CD14-positive monocyte (primary cell): Measurements from ENCODE around the gene CRAMP1. TPM values are rescaled to one million over a fixed set of nuclear protein-coding genes. Genes with fewer than 3 reads are reported as not detected.
A peak's percentile ranks its signal among the peaks of the same experiment; 100 is the strongest.

Source experiments
- DNase-seq, 3 donors: peaks; one replicate each; pipeline ENCODE4 v3.0.0-alpha.2; 2011 to 2022
- H2AFZ ChIP-seq: 2 replicates; pipeline ENCODE4 v1.6.0; 2012; ENCODE audit warnings: mild to moderate bottlenecking, low read depth, low read length, inconsistent platforms; ENCODE audit not compliant: insufficient read depth, poor library complexity, severe bottlenecking
- H3K27ac ChIP-seq, 2 donors: 1 replicate in 1 of 2; 2 replicates in 1 of 2; pipeline ENCODE4 v1.5.1; 2012 to 2013; ENCODE audit warnings: low read length in 2 of 2, control low read depth in 1 of 2, inconsistent platforms in 1 of 2, low read depth in 1 of 2, mild to moderate bottlenecking in 1 of 2
- H3K27me3 ChIP-seq, 2 donors: one replicate each; pipeline versions ENCODE4 v1.6.0 to v1.6.1; 2011 to 2013; ENCODE audit warnings: low read length in 2 of 2; ENCODE audit not compliant: control insufficient read depth in 2 of 2, insufficient read depth in 2 of 2
- H3K36me3 ChIP-seq, 2 donors: replicated peaks in 1 of 2; 1 replicate in 1 of 2; 2 replicates in 1 of 2; pipeline versions ENCODE4 v1.5.1 to v1.6.1; 2012 to 2013; ENCODE audit warnings: low read length in 2 of 2, control low read depth in 1 of 2, inconsistent platforms in 1 of 2, mild to moderate bottlenecking in 1 of 2; ENCODE audit not compliant: insufficient read depth in 2 of 2, control insufficient read depth in 1 of 2
- H3K4me1 ChIP-seq, 2 donors: 1 replicate in 1 of 2; 2 replicates in 1 of 2; pipeline versions ENCODE4 v1.5.1 to v1.6.1; 2012 to 2013; ENCODE audit warnings: low read length in 2 of 2, control low read depth in 1 of 2, inconsistent platforms in 1 of 2, mild to moderate bottlenecking in 1 of 2, moderate library complexity in 1 of 2; ENCODE audit not compliant: insufficient read depth in 2 of 2, control insufficient read depth in 1 of 2
- H3K4me2 ChIP-seq: replicated peaks from 2 replicates; pipeline ENCODE3; 2012; ENCODE audit warnings: low read length, moderate library complexity, mild to moderate bottlenecking; ENCODE audit not compliant: poor library complexity, severe bottlenecking; ENCODE audit errors: extremely low read depth
- H3K4me3 ChIP-seq, 3 experiments: fragments of 200-600 bp in 1 of 3; sonication (generic) in 1 of 3; replicated peaks in 1 of 3; 1 replicate in 2 of 3; 2 replicates in 1 of 3; pipeline ENCODE4 v1.5.1; 2011 to 2013; ENCODE audit warnings: low read length in 3 of 3, mild to moderate bottlenecking in 3 of 3, control low read depth in 2 of 3, low read depth in 2 of 3, inconsistent platforms in 1 of 3, moderate library complexity in 1 of 3
- H3K79me2 ChIP-seq: 2 replicates; pipeline ENCODE4 v1.6.0; 2012; ENCODE audit warnings: mild to moderate bottlenecking, control low read depth, inconsistent platforms, low read length, moderate library complexity; ENCODE audit not compliant: insufficient read depth
- H3K9ac ChIP-seq: 2 replicates; pipeline ENCODE4 v1.6.0; 2017; ENCODE audit warnings: low read length, mild to moderate bottlenecking; ENCODE audit not compliant: insufficient read depth, poor library complexity, severe bottlenecking
- H3K9me3 ChIP-seq, 2 donors: replicated peaks in 1 of 2; 1 replicate in 1 of 2; 2 replicates in 1 of 2; pipeline versions ENCODE4 v1.5.1 to v1.6.1; 2012 to 2013; ENCODE audit warnings: low read length in 2 of 2, control low read depth in 1 of 2; ENCODE audit not compliant: control insufficient read depth in 1 of 2, insufficient read depth in 1 of 2
- H4K20me1 ChIP-seq: 2 replicates; pipeline ENCODE4 v1.6.0; 2012; ENCODE audit warnings: mild to moderate bottlenecking, low read length, control low read depth, moderate library complexity; ENCODE audit not compliant: insufficient read depth
- H3K27ac Mint-ChIP-seq, 7 donors: one replicate each; pipeline ENCODE4 v1.8.0; 2020; ENCODE audit warnings: mild to moderate bottlenecking in 7 of 7, mixed read lengths in 7 of 7, moderate library complexity in 6 of 7, inconsistent platforms in 2 of 7
- H3K27me3 Mint-ChIP-seq, 3 donors: one replicate each; pipeline ENCODE4 v1.8.0; 2021 to 2022; ENCODE audit warnings: low read depth in 3 of 3, mild to moderate bottlenecking in 3 of 3, mixed read lengths in 3 of 3, moderate library complexity in 3 of 3, inconsistent platforms in 1 of 3
- H3K36me3 Mint-ChIP-seq, 2 donors: one replicate each; pipeline ENCODE4 v1.8.0; 2020; ENCODE audit warnings: mixed read lengths in 2 of 2, inconsistent platforms in 1 of 2, mild to moderate bottlenecking in 1 of 2
- H3K4me1 Mint-ChIP-seq: one replicate; pipeline ENCODE4 v1.8.0; 2020; ENCODE audit warnings: mild to moderate bottlenecking, mixed read lengths
- H3K4me3 Mint-ChIP-seq, 2 donors: one replicate each; pipeline ENCODE4 v1.8.0; 2020; ENCODE audit warnings: mild to moderate bottlenecking in 2 of 2, mixed read lengths in 2 of 2, moderate library complexity in 1 of 2
- H3K9me3 Mint-ChIP-seq, 7 donors: one replicate each; pipeline ENCODE4 v1.8.0; 2020 to 2022; ENCODE audit warnings: mixed read lengths in 7 of 7, mild to moderate bottlenecking in 6 of 7, moderate library complexity in 6 of 7, inconsistent platforms in 2 of 7
- WGBS: methylation state at CpG from one replicate; pipeline ENCODE4 v1.1.5; 2013; ENCODE audit warnings: missing lambda C conversion rate; ENCODE audit not compliant: insufficient coverage; 5-methylcytosine and 5-hydroxymethylcytosine counted together
- intact Hi-C, 2 donors: fragments of 100-400 bp; cut with micrococcal nuclease; formaldehyde crosslinking; loops; one replicate each; pipeline versions ENCODE4 v1.15.0 to v1.15.1; 2023
- polyA plus RNA-seq, 3 donors: library from polyadenylated mRNA; depleted of rRNA in 1 of 3; unstranded in 2 of 3; stranded (reverse) in 1 of 3; fragments of 300-500 nt in 2 of 3; fragments of >200 nt in 1 of 3; fragmentation: Illumina TruSeq in 2 of 3; gene quantifications; 1 replicate in 2 of 3; 2 replicates in 1 of 3; pipeline ENCODE4 v1.2.3, GENCODE V29; 2012 to 2021
- TF ChIP-seq, protein P1 (sequence below): fragments of 200-600 bp; IDR thresholded peaks from one replicate; pipeline ENCODE4 v1.8.0; 2022; ENCODE audit warnings: antibody characterized with exemption, mild to moderate bottlenecking

The CRAMP1 gene
- polyA plus RNA-seq, 3 donors: 0.46 to 12.3 (median 1.0) TPM

DNA sequence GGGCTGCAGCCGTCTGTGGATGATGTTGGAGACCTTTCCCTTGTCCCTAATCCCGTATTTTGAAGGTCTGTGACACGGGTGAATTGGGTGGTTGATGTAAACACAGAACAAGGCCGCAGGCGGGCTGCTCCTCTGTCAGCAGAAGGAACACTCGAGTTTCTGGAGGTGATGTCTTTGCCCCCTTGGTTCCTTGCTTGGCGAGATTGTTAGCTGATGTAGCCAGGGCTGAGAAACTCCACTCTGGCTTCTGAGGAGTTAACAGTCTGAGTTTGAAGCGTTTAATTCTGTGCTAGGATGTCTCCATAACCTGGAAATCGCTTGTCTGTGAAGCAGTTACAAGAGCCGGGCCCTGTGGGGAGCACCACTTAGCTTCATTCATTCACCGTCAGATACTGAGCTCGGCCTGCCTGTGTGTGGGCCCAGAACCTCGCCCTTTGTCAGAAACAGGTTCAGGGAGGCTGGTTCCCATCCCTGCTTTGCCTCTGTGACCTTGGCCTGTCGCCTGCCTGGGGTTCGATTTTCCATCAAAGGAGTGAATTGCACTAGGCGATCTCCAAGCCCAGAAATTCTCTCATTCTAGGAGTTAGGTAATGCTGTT lies 95.1 kb downstream of the CRAMP1 start:
- H3K9ac ChIP-seq: peak overlapping the region; percentile 86
- H3K4me1 Mint-ChIP-seq: peaks cover 44% of the 10 kb centered on the region

DNA sequence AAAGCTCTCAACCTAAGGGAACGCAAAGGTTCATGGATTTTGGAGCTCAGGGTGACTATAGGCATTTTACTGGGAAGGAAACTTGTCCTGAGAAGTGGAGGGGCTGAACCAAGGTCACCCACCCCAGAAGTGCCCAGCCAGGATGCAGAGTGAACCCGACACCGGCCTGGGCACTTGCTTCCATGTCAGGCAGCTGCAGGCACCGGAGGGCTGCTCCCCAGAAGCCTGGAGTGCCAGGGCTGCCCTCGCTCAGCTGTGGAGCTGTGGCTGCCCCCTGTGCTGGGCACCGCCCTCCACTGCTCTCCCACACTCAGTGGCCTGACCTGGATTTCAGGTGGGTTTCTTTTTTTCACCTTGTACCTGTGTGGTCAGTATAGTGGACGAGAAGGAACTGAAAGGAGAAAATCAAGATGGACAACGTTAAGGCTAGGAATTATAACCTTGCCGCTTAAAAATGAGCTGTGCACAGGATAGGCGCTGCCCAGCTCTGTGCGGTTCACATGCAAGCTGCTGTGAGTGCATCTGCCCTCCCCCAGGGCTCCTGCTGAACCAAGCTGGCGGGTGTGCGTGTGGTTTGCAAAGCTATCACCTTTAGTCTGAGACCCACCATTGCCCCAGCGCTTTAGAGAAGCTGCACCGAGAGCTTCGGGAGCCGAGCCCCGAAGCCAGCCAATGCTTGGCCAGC lies 96.1 kb downstream of the CRAMP1 start:
- H3K27me3 Mint-ChIP-seq: no peaks in the 10 kb centered on the region
- H3K4me1 ChIP-seq: peaks cover 32 to 37% of the 10 kb centered on the region in 2 donors

More for the DNA sequence above, 95.1 kb downstream of the CRAMP1 start:
- H3K27ac Mint-ChIP-seq: peak overlapping the region; percentile 40 to 93 (median 77)
- H3K4me1 ChIP-seq: peaks cover 23 to 28% of the 10 kb centered on the region in 2 donors
- peaks cover 0 to 31% of the 10 kb centered on the region in 2 donors for H3K36me3 ChIP-seq
- H3K4me3 Mint-ChIP-seq: peak overlapping the region; percentile 87 to 94
- no peak for DNase-seq
- H3K79me2 ChIP-seq: peaks cover 61% of the 10 kb centered on the region
- TF ChIP-seq, protein P1, sequence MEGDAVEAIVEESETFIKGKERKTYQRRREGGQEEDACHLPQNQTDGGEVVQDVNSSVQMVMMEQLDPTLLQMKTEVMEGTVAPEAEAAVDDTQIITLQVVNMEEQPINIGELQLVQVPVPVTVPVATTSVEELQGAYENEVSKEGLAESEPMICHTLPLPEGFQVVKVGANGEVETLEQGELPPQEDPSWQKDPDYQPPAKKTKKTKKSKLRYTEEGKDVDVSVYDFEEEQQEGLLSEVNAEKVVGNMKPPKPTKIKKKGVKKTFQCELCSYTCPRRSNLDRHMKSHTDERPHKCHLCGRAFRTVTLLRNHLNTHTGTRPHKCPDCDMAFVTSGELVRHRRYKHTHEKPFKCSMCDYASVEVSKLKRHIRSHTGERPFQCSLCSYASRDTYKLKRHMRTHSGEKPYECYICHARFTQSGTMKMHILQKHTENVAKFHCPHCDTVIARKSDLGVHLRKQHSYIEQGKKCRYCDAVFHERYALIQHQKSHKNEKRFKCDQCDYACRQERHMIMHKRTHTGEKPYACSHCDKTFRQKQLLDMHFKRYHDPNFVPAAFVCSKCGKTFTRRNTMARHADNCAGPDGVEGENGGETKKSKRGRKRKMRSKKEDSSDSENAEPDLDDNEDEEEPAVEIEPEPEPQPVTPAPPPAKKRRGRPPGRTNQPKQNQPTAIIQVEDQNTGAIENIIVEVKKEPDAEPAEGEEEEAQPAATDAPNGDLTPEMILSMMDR: no peak
- no peaks in the 10 kb centered on the region for H3K9me3 Mint-ChIP-seq
- intact Hi-C loops: loop anchor here (10.0 kb wide), 4 partner anchors 68 to 282 kb away; partner anchors contain the start of genes CRAMP1 (in 1 of the 2), EME2 (in 1 of the 2), IFT140 (in 1 of the 2) and MRPS34 (in 1 of the 2)
- no peaks in the 10 kb centered on the region for H3K27me3 Mint-ChIP-seq
- H3K27ac ChIP-seq: peak overlapping the region; percentile 31 to 94
- 16% methylated on average over 14 of the region's 16 CpGs for WGBS
- H3K36me3 Mint-ChIP-seq: peaks cover 10 to 37% of the 10 kb centered on the region in 2 donors
- H4K20me1 ChIP-seq: peaks cover 56% of the 10 kb centered on the region
- peak overlapping the region; percentile 94 to 97 (median 96) for H3K4me3 ChIP-seq
- peak overlapping the region; percentile 95 for H3K4me2 ChIP-seq
- no peaks in the 10 kb centered on the region for H3K9me3 ChIP-seq
- peak overlapping the region; percentile 59 for H2AFZ ChIP-seq
- no peaks in the 10 kb centered on the region for H3K27me3 ChIP-seq

More for the DNA sequence above, 96.1 kb downstream of the CRAMP1 start:
- Histone ChIP-seq H3K27me3 (no peaks in the 10 kb centered on the region), H4K20me1 (peaks cover 66% of the 10 kb centered on the region), H3K79me2 (peaks cover 70% of the 10 kb centered on the region), H3K27ac (peak overlapping the region in 1 of 2 donors; percentile 12), H2AFZ (no peak overlapping the region), H3K4me3 (peak overlapping the region in 1 of 3 experiments; percentile 97), H3K9me3 (no peaks in the 10 kb centered on the region), H3K36me3 (peaks cover 0 to 23% of the 10 kb centered on the region in 2 donors), H3K4me2 (peak overlapping the region; percentile 95), H3K9ac (peak overlapping the region; percentile 51)
- no peak for DNase-seq
- peak overlapping the region in 5 of 7 donors; percentile 18 to 58 (median 37) for H3K27ac Mint-ChIP-seq
- no peaks in the 10 kb centered on the region for H3K9me3 Mint-ChIP-seq
- H3K36me3 Mint-ChIP-seq: peaks cover 7 to 41% of the 10 kb centered on the region in 2 donors
- H3K4me3 Mint-ChIP-seq: peak overlapping the region; percentile 17 to 21
- peaks cover 54% of the 10 kb centered on the region for H3K4me1 Mint-ChIP-seq
- TF ChIP-seq, protein P1: no peak
- intact Hi-C loops: loop anchor here (10.0 kb wide), 4 partner anchors 67 to 283 kb away; partner anchors contain the start of genes CRAMP1 (in 1 of the 2), EME2 (in 1 of the 2), IFT140 (in 1 of the 2) and MRPS34 (in 1 of the 2)
- 93% methylated on average over 16 of the region's 18 CpGs for WGBS
